H9 (cell line): ENCODE measurements around the gene NTRK2. TPM values are rescaled to one million over a fixed set of nuclear protein-coding genes. Genes with fewer than 3 reads are reported as not detected.

ENCODE experiments used
- DNase-seq: peaks from one replicate; pipeline ENCODE4 v3.0.0-alpha.2; 2017
- H2AFZ ChIP-seq: one replicate; pipeline ENCODE4 v1.6.1; 2013; ENCODE audit warnings: mild to moderate bottlenecking, low read length, control low read depth, moderate library complexity
- H2AK5ac ChIP-seq: 2 replicates; pipeline ENCODE4 v1.6.1; 2013; ENCODE audit warnings: low read length, control low read depth, mixed read lengths; ENCODE audit not compliant: insufficient read length
- H2BK120ac ChIP-seq: one replicate; pipeline ENCODE4 v1.6.1; 2013; ENCODE audit warnings: low read depth, mild to moderate bottlenecking, low read length, control low read depth, inconsistent platforms; ENCODE audit not compliant: poor library complexity, severe bottlenecking
- H2BK12ac ChIP-seq: 2 replicates; pipeline ENCODE4 v1.6.1; 2013; ENCODE audit warnings: low read length, control low read depth, mixed read lengths, low read depth; ENCODE audit not compliant: insufficient read length
- H2BK15ac ChIP-seq: 2 replicates; pipeline ENCODE4 v1.6.1; 2013; ENCODE audit warnings: low read depth, low read length, control low read depth
- H2BK20ac ChIP-seq: one replicate; pipeline ENCODE4 v1.6.1; 2013; ENCODE audit warnings: low read depth, mild to moderate bottlenecking, low read length, control low read depth, inconsistent platforms; ENCODE audit not compliant: poor library complexity, severe bottlenecking
- H2BK5ac ChIP-seq: 2 replicates; pipeline ENCODE4 v1.6.1; 2013; ENCODE audit warnings: low read length, control low read depth, mixed read lengths; ENCODE audit not compliant: insufficient read length
- H3K14ac ChIP-seq: 2 replicates; pipeline ENCODE4 v1.6.1; 2013; ENCODE audit warnings: low read length, control low read depth; ENCODE audit not compliant: insufficient read depth
- H3K18ac ChIP-seq: 2 replicates; pipeline ENCODE4 v1.6.1; 2013; ENCODE audit warnings: low read depth, mild to moderate bottlenecking, mixed read lengths, low read length, control low read depth; ENCODE audit not compliant: insufficient read length
- H3K23ac ChIP-seq: 2 replicates; pipeline ENCODE4 v1.6.1; 2013; ENCODE audit warnings: low read length, control low read depth, mixed read lengths, low read depth; ENCODE audit not compliant: insufficient read length
- H3K23me2 ChIP-seq: 2 replicates; pipeline ENCODE4 v1.6.1; 2013; ENCODE audit warnings: low read depth, mild to moderate bottlenecking, mixed read lengths, low read length, control low read depth; ENCODE audit not compliant: insufficient read length, poor library complexity, severe bottlenecking
- H3K27ac ChIP-seq: 2 replicates; pipeline ENCODE4 v1.5.1; 2013; ENCODE audit warnings: low read length, control low read depth, mixed read lengths, low read depth; ENCODE audit not compliant: insufficient read length
- H3K27me3 ChIP-seq: 2 replicates; pipeline ENCODE4 v1.6.1; 2013; ENCODE audit warnings: low read length, control low read depth, inconsistent platforms; ENCODE audit not compliant: insufficient read depth
- H3K4ac ChIP-seq: 2 replicates; pipeline ENCODE4 v1.6.1; 2013; ENCODE audit warnings: low read depth, mild to moderate bottlenecking, control low read depth, inconsistent platforms, low read length, moderate library complexity
- H3K4me1 ChIP-seq: 2 replicates; pipeline ENCODE4 v1.6.1; 2013; ENCODE audit warnings: low read length, control low read depth, inconsistent platforms; ENCODE audit not compliant: insufficient read depth
- H3K4me2 ChIP-seq: 2 replicates; pipeline ENCODE4 v1.6.1; 2013; ENCODE audit warnings: low read length, control low read depth, mixed read lengths; ENCODE audit not compliant: insufficient read length, insufficient read depth
- H3K56ac ChIP-seq: 2 replicates; pipeline ENCODE4 v1.6.1; 2013; ENCODE audit warnings: low read depth, mild to moderate bottlenecking, mixed read lengths, low read length, control low read depth; ENCODE audit not compliant: insufficient read length
- H3K79me1 ChIP-seq: 2 replicates; pipeline ENCODE4 v1.6.1; 2013; ENCODE audit warnings: low read depth, mild to moderate bottlenecking, moderate library complexity, low read length, control low read depth, inconsistent platforms; ENCODE audit not compliant: insufficient read depth, poor library complexity, severe bottlenecking
- H3K79me2 ChIP-seq: 2 replicates; pipeline ENCODE4 v1.6.1; 2013; ENCODE audit warnings: low read length, control low read depth, inconsistent platforms; ENCODE audit not compliant: insufficient read depth
- H3K9ac ChIP-seq: 2 replicates; pipeline ENCODE4 v1.6.1; 2013; ENCODE audit warnings: low read length, control low read depth, mixed read lengths; ENCODE audit not compliant: insufficient read length; ENCODE audit errors: extremely low read depth
- H3K9me3 ChIP-seq: one replicate; pipeline ENCODE4 v1.6.1; 2013; ENCODE audit warnings: low read depth, low read length, inconsistent platforms; ENCODE audit not compliant: control insufficient read depth
- H3T11ph ChIP-seq: one replicate; pipeline ENCODE4 v1.6.1; 2013; ENCODE audit warnings: mild to moderate bottlenecking, low read length, control low read depth, inconsistent platforms
- H4K20me1 ChIP-seq: one replicate; pipeline ENCODE4 v1.6.1; 2013; ENCODE audit not compliant: control insufficient read depth, insufficient read length, insufficient read depth
- H4K5ac ChIP-seq: 2 replicates; pipeline ENCODE4 v1.6.1; 2013; ENCODE audit warnings: low read depth, mild to moderate bottlenecking, mixed read lengths, low read length, control low read depth; ENCODE audit not compliant: insufficient read length
- H4K8ac ChIP-seq: replicated peaks from 2 replicates; pipeline ENCODE4 v1.6.1; 2013; ENCODE audit warnings: low read length, control low read depth, mixed read lengths, low read depth; ENCODE audit not compliant: insufficient read length
- H4K91ac ChIP-seq: 2 replicates; pipeline ENCODE4 v1.6.1; 2013; ENCODE audit warnings: low read depth, mild to moderate bottlenecking, moderate library complexity, mixed read lengths, low read length, control low read depth; ENCODE audit not compliant: insufficient read length
- H3K27ac Mint-ChIP-seq, 3 experiments: 2 replicates in 2 of 3; 3 replicates in 1 of 3; pipeline ENCODE4 v1.8.0; 2020 to 2021; ENCODE audit warnings: mixed read lengths in 3 of 3, mild to moderate bottlenecking in 1 of 3, moderate library complexity in 1 of 3
- H3K27me3 Mint-ChIP-seq: 2 replicates; pipeline ENCODE4 v1.8.0; 2021; ENCODE audit warnings: low read depth, mild to moderate bottlenecking, moderate library complexity, mixed read lengths
- H3K36me3 Mint-ChIP-seq, 3 experiments: 2 replicates in 2 of 3; 3 replicates in 1 of 3; pipeline ENCODE4 v1.8.0; 2020 to 2021; ENCODE audit warnings: low read depth in 3 of 3, mixed read lengths in 3 of 3; ENCODE audit not compliant: insufficient read depth in 1 of 3
- H3K4me1 Mint-ChIP-seq, 2 experiments: 2 replicates each; pipeline ENCODE4 v1.8.0; 2020; ENCODE audit warnings: mixed read lengths in 2 of 2
- H3K4me3 Mint-ChIP-seq, 2 experiments: 2 replicates in 1 of 2; 3 replicates in 1 of 2; pipeline ENCODE4 v1.8.0; 2020 to 2021; ENCODE audit warnings: mild to moderate bottlenecking in 2 of 2, mixed read lengths in 2 of 2, moderate library complexity in 1 of 2
- H3K9me3 Mint-ChIP-seq, 2 experiments: 2 replicates in 1 of 2; 3 replicates in 1 of 2; pipeline ENCODE4 v1.8.0; 2020; ENCODE audit warnings: mild to moderate bottlenecking in 2 of 2, mixed read lengths in 2 of 2, moderate library complexity in 1 of 2
- CTCF ChIP-seq: fragments of 200-600 bp; sonication (generic); conservative IDR thresholded peaks from 3 replicates; pipeline ENCODE4 v1.8.0; 2021; ENCODE audit warnings: antibody characterized with exemption, mild to moderate bottlenecking
- WGBS: extraction: QIAGEN DNeasy Blood & Tissue Kit; methylation state at CpG from one replicate; pipeline ENCODE4 v1.1.7; 2013; ENCODE audit warnings: missing lambda C conversion rate, low lambda C conversion rate, mixed read lengths; ENCODE audit not compliant: insufficient read length; ENCODE audit errors: extremely low coverage; 5-methylcytosine and 5-hydroxymethylcytosine counted together
- total RNA-seq: library from RNA; stranded (reverse); gene quantifications from 2 replicates; pipeline ENCODE4 v1.2.1, GENCODE V29; 2021

The NTRK2 gene
- total RNA-seq, 1 experiment from 2014 or later = 0.02 TPM

- Mint-ChIP-seq H3K27ac (no peak overlapping the region; a peak in 1 of 7 replicates), H3K27me3 (no peaks in the 10 kb centered on the region), H3K4me1 (peaks cover 25 to 27% of the 10 kb centered on the region in 2 experiments), H3K9me3 (no peaks in the 10 kb centered on the region), H3K4me3 (no peak overlapping the region), H3K36me3 (no peaks in the 10 kb centered on the region)
- H3K9ac ChIP-seq = no peak overlapping the region
- no peak overlapping the region for H3K18ac ChIP-seq
- H2BK20ac ChIP-seq = no peak overlapping the region
- H2AFZ ChIP-seq = no peak overlapping the region
- H3K4ac ChIP-seq = no peak overlapping the region
- no peak overlapping the region for H4K5ac ChIP-seq
- no peaks in the 10 kb centered on the region; the same call in 1 of the 2 replicates for H3K4me1 ChIP-seq
- no peak overlapping the region for H2BK5ac ChIP-seq
- H3K14ac ChIP-seq = no peak overlapping the region
- H3K27ac ChIP-seq = no peak overlapping the region
- H3K79me1 ChIP-seq = no peaks in the 10 kb centered on the region
- no peak overlapping the region for H2BK12ac ChIP-seq
- no peak for DNase-seq
- H3K9me3 ChIP-seq = no peaks in the 10 kb centered on the region
- H2AK5ac ChIP-seq = no peak overlapping the region
- no peaks in the 10 kb centered on the region for H3K79me2 ChIP-seq
- no peak overlapping the region for H2BK15ac ChIP-seq
- no peaks in the 10 kb centered on the region for H3K27me3 ChIP-seq
- no peak overlapping the region for H4K8ac ChIP-seq
- no peak overlapping the region for H3K4me2 ChIP-seq
- H2BK120ac ChIP-seq = no peak overlapping the region
- H3K23me2 ChIP-seq = no peaks in the 10 kb centered on the region
- WGBS = no CpG with 5 or more reads among the region's 4 CpGs
- no peaks in the 10 kb centered on the region for H4K20me1 ChIP-seq
- H3T11ph ChIP-seq = no peak overlapping the region
- no peak for TF ChIP-seq CTCF
- no peak overlapping the region for H3K23ac ChIP-seq
- H3K56ac ChIP-seq = no peak overlapping the region
- no peak overlapping the region for H4K91ac ChIP-seq
These were observed 138.4 kb downstream of the NTRK2 start for GRCh38 chr9:84807870-84808390.
